Fibroblast of mammary gland (primary cell): Measurements from ENCODE around the gene VIPR2.

Experiments
- DNase-seq: peaks from one replicate; pipeline ENCODE4 v3.0.0-alpha.2; 2010; ENCODE audit warnings: low read depth
- H3K4me3 ChIP-seq: 2 replicates; pipeline ENCODE4 v1.5.1; 2011; ENCODE audit warnings: low read depth, mild to moderate bottlenecking, low read length, moderate library complexity; ENCODE audit not compliant: control insufficient read depth
- TF ChIP-seq, protein P1 (sequence below): conservative IDR thresholded peaks from 2 replicates; pipeline ENCODE4 v1.5.1; 2011; ENCODE audit warnings: low read depth, low read length, inconsistent platforms; ENCODE audit not compliant: control insufficient read depth, insufficient read depth

Gene VIPR2

DNA sequence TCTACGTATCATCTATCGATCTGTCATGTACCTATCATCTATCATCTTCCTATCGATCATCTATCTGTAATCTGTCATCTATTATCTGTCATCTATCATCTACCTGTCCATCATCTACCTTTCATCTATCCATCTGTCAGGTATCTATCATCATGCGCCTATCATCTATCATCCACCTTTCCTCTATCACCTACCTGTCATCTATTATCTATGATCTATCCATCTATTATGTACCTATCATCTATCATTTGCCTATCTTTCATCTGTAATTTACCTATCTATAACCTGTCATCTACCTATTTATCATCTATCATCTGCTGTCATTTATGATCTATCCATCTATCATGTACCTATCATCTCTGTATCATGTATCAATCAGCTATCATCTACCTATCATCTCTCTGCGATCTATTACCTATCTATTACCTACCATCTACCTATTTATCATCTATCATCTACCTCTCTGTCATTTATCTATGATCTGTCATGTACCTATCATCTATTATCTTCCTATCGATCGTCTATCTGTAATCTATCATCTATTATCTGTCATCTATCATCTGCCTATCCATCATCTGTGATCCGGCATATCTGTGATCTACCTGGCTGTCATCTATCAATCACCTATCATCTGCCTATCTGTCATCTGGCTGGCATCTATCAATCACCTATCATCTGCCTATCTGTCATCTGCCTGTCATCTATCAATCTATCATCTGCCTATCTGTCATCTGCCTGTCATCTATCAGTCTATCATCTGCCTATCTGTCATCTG is 1.6 kb upstream of the VIPR2 start:
- no peak for DNase-seq
- TF ChIP-seq, protein P1, sequence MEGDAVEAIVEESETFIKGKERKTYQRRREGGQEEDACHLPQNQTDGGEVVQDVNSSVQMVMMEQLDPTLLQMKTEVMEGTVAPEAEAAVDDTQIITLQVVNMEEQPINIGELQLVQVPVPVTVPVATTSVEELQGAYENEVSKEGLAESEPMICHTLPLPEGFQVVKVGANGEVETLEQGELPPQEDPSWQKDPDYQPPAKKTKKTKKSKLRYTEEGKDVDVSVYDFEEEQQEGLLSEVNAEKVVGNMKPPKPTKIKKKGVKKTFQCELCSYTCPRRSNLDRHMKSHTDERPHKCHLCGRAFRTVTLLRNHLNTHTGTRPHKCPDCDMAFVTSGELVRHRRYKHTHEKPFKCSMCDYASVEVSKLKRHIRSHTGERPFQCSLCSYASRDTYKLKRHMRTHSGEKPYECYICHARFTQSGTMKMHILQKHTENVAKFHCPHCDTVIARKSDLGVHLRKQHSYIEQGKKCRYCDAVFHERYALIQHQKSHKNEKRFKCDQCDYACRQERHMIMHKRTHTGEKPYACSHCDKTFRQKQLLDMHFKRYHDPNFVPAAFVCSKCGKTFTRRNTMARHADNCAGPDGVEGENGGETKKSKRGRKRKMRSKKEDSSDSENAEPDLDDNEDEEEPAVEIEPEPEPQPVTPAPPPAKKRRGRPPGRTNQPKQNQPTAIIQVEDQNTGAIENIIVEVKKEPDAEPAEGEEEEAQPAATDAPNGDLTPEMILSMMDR: no peak
- no peak overlapping the region for H3K4me3 ChIP-seq

DNA sequence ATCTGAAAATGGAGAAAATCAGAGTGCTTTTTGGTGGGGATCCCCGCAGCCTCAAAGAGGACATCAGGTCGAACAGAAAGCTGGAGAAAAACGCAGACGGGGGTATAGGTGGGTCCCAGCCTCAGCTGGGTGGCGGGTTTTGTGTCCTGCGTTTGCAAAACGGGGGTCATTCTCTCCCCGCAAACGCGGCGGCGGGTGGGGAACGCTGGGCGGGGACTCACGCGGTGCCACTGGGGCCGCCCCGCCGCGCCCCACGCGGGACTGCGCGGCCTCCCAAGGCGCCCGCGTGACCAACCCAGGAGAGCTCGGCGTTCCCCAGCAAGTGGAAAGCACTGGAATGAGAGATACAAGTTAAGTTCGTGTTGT is 806 bp upstream of the VIPR2 start:
- no peak for DNase-seq
- no peak overlapping the region for H3K4me3 ChIP-seq
- TF ChIP-seq, protein P1: no peak

DNA sequence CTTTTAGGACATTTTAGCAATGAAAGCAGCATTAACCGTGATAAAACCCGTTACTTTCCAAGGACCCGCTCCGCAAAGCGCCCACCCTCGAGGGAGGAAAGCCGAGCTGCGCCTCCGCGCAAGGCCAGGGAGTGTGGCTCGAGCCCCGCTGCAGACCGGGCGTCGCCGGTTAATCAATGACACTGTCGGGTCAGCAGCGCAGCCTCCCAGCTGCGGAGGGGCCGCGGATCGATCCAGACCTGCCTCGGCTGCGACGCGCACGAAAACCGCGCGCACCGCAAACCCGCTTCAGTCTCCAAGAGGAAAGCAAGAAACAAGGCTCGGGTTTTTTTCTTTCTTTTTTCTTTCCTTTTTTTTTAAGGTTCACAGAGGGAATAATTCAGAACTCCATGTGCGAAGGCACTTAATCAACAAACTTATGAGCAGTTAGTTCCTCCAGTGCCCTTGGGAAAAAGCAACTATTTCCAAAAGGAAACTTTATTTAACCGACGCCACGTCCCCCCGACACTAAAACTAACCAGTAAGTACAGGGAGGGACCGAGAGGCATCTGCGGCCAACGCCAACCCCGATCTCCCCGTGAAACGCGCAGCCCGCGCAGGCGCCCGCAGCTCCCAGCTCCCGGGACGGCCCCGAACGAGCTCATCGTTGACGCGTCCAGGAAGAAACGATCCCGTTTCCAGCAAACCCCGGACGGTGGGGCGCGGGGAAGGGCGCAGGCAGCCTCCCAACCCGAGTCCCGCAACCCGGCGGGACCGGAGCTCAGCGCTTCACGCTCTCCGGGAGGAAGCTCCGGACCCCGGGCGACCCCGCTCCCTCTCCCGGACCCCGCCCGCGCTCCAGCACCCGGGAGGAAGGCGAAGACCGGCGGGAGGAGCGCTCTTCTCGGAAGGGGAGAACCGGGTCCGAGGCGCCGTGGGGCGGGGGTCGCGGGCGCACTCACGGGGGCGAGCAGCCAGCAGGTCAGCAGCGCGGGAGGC is 598 bp downstream of the VIPR2 start:
- no peak for DNase-seq
- H3K4me3 ChIP-seq: no peak overlapping the region
- TF ChIP-seq, protein P1: no peak

DNA sequence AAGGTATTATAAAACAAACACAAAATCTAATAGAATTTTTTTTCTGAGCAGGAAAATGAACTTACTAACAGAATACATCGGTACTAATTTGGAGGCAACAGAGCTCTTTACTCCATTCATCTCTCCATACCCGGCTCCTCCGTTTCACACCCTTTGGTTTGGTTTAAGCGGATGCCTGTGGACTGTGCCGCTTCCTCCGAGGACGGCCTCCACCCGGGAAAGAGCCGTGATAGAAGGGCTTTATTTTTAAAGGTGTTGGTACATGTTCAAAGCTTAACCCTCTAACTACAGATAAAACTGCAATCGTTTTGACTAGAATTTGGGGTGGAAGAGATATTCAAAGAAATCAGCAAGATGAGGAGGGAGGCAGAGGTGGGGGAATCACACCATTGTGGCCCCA is 1.9 kb downstream of the VIPR2 start:
- no peak overlapping the region for H3K4me3 ChIP-seq
- TF ChIP-seq, protein P1: no peak
- DNase-seq: no peak

DNA sequence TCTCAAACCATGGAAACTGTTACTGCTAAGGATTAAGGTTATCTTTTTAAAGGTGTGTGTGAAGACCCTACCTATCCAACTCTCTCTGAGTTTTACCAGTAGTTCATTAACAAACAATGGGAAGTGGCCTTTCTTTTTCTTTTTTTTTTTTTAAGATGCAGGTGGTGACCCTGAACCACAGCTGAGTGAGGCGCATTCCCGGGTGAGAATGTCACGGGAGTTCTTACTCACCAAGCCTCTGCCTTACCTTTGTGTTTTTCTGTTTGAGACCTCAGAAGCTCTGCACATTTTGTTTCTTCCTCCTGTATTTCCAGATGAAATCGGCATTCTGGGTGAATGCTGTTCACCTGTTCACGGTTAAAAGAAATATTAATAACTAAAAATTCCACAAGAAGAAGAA is 2.5 kb downstream of the VIPR2 start:
- no peak overlapping the region for H3K4me3 ChIP-seq
- no peak for DNase-seq
- TF ChIP-seq, protein P1: no peak

DNA sequence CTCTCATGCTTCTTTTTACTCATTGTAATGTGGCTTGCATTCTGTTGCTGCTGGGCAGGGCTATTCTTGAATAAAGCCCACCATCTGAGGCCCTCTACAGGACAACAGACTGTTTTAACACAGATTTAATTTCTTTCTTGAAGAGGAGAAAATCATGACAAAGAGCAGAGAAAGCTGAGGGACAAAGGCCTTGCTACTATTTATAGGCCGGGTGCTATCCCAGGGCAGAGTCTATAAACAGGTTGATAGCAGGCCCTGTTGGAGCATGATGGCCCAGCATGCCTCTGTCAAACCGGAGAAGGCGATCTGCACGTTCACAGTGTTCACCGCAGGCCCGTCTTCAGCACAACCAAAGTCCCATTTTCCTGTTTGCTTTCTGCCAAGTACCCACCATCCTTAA is 3.0 kb downstream of the VIPR2 start:
- no peak for DNase-seq
- H3K4me3 ChIP-seq: no peak overlapping the region
- TF ChIP-seq, protein P1: no peak
